DMS153 treated with DMSO at 0.1 percent for 48 hours (cell line): ENCODE data around the gene STK32C.
"Not testable (repeated sequence)": the region's sequence is repeated elsewhere in the genome, so short reads cannot be mapped to it uniquely, and the experiment has no call there.

Source experiments
- DNase-seq: peaks from one replicate; lab custom pipeline; 2025; ENCODE audit not compliant: unreplicated experiment; lab: John Stamatoyannopoulos, UW

Gene STK32C

DNA sequence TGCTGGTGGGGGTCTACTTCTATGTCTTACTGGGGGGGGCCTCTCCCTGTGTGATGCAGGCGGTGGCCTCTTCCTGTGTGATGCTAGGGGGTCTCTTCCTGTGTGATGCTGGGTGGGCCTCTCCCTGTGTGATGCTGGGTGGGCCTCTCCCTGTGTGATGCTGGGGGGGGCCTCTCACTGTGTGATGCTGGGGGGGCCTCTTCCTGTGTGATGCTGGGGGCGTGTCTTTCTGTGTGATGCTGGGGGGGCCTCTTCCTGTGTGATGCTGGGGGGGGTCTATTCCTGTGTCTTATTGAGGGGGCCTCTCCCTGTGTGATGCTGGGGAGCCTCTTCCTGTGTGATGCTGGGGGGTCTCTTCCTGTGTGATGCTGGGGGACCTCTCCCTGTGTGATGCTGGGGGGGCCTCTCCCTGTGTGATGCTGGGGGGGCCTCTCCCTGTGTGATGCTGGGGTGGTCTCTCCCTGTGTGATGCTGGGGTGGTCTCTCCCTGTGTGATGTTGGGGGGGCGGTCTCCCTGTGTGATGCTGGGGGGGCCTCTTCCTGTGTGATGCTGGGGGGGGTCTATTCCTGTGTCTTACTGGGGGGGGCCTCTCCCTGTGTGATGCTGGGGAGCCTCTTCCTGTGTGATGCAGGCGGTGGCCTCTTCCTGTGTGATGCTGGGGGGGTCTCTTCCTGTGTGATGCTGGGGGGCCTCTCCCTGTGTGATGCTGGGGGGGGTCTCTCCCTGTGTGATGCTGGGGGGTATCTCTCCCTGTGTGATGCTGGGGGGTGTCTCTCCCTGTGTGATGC is 146.7 kb downstream of the STK32C start:
- not testable (repeated sequence) for DNase-seq

DNA sequence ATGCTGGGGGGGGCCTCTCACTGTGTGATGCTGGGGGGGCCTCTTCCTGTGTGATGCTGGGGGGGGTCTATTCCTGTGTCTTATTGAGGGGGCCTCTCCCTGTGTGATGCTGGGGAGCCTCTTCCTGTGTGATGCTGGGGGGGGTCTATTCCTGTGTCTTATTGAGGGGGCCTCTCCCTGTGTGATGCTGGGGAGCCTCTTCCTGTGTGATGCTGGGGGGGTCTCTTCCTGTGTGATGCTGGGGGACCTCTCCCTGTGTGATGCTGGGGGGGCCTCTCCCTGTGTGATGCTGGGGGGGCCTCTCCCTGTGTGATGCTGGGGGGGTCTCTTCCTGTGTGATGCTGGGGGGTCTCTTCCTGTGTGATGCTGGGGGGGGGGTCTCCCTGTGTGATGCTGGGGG is 147.5 kb downstream of the STK32C start:
- not testable (repeated sequence) for DNase-seq

DNA sequence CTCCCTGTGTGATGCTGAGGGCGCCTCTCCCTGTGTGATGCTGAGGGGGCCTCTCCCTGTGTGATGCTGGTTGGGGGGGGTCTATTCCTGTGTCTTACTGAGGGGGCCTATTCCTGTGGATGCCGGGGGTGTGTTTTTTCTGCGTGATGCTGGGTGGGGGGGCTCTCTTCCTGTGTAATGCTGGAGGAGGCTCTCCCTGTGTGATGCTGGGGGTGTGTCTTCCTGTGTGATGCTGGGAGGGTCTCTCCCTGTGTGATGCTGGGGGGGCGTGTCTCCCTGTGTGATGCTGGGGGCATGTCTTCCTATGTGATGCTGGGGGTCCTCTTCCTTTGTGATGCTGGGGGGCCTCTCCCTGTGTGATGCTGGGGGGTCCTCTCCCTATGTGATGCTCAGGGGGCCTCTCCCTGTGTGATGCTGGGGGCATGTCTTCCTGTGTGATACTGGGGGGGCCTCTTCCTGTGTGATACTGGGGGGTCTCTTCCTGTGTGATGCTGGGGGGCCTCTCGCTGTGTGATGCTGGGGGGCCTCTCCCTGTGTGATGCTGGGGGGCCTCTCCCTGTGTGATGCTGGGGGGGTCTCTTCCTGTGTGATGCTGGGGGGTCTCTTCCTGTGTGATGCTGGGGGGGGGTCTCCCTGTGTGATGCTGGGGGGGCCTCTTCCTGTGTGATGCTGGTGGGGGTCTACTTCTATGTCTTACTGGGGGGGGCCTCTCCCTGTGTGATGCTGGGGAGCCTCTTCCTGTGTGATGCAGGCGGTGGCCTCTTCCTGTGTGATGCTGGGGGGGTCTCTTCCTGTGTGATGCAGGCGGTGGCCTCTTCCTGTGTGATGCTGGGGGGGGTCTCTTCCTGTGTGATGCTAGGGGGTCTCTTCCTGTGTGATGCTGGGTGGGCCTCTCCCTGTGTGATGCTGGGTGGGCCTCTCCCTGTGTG is 148.2 kb downstream of the STK32C start:
- not testable (repeated sequence) for DNase-seq

DNA sequence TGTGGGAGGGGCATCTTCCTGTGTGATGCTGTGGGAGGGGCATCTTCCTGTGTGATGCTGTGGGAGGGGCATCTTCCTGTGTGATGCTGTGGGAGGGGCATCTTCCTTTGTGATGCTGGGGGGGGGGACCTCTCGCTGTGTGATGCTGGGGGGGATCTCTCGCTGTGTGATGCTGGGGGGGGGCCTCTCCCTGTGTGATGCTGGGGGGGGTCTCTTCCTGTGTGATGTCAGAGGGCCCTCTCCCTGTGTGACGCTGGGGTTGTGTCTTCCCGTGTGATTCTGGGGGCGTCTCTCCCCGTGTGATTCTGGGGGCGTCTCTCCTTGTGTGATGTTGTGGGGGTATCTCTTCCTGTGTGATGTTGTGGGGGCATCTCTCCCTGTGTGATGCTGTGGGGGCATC is 148.9 kb downstream of the STK32C start:
- DNase-seq = no peak

DNA sequence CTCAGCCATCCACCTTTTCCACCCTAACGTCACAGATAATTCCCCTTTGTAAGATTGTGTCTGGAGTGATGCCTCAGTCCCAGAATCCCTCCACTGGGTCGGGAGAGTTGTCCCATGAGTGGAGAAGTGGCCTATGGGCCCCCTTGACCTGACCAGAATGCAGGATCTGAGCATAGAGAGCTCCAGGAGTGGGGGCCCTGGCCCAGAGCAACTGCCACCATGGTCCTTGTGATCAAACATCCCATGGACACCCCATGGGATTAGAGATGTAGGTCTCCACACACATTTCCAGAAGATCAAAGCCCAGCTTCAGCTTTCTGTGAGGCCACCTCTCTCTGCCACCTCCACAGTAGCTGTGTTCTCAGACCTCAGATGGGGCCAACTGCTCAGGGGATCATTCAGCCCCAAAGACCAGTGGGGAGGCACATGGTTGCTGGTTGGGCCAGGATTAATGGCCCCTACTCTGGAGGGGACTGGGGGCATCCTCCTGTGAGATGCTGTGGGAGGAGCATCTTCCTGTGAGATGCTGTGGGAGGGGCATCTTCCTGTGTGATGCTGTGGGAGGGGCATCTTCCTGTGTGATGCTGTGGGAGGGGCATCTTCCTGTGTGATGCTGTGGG is 149.5 kb downstream of the STK32C start:
- no peak for DNase-seq
